Activated CD8-positive, alpha-beta T cell treated with anti-CD3 and anti-CD28 coated beads, Interleukin-2, amount 10 ng/mL, durations not matched to agents 7 days and 5 days (primary cell): ENCODE data around the gene INPP5F. TPM values are rescaled to one million over a fixed set of nuclear protein-coding genes. Genes with fewer than 3 reads are reported as not detected.

Experiments used
- ATAC-seq: fragments of 150-1000 bp; cut with Tn5 transposase; one replicate; pipeline ENCODE4 v1.10.0; 2021; ENCODE audit warnings: moderate library complexity
- CTCF ChIA-PET: fragments of 350-600 bp; sonication (Branson Sonifier 250); formaldehyde crosslinking; loops from one replicate; lab custom pipeline; 2021; ENCODE audit warnings: antibody characterized with exemption; lab: Charles Lee
- POLR2A ChIA-PET: fragments of 350-600 bp; sonication (Branson Sonifier 250); formaldehyde crosslinking; loops from one replicate; lab custom pipeline; 2021; ENCODE audit warnings: antibody characterized with exemption; lab: Charles Lee
- DNase-seq: peaks from one replicate; pipeline ENCODE4 v3.0.0-alpha.2; 2020
- H3K27ac Mint-ChIP-seq: one replicate; pipeline ENCODE4 v1.8.0; 2021; ENCODE audit warnings: mild to moderate bottlenecking, mixed read lengths
- H3K27me3 Mint-ChIP-seq: one replicate; pipeline ENCODE4 v1.8.0; 2021; ENCODE audit warnings: low read depth, mixed read lengths
- H3K36me3 Mint-ChIP-seq: one replicate; pipeline ENCODE4 v1.8.0; 2021; ENCODE audit warnings: low read depth, mixed read lengths
- H3K4me1 Mint-ChIP-seq: one replicate; pipeline ENCODE4 v1.8.0; 2021; ENCODE audit warnings: low read depth, mixed read lengths
- H3K4me3 Mint-ChIP-seq: one replicate; pipeline ENCODE4 v1.8.0; 2021; ENCODE audit warnings: mild to moderate bottlenecking, mixed read lengths
- H3K9me3 Mint-ChIP-seq: one replicate; pipeline ENCODE4 v1.8.0; 2022; ENCODE audit warnings: mixed read lengths; ENCODE audit not compliant: insufficient read depth
- total RNA-seq, 2 experiments: library from RNA; stranded (reverse); gene quantifications; one replicate each; pipeline ENCODE4 v1.2.3, GENCODE V29; 2021

Gene INPP5F
- total RNA-seq, 2 experiments from 2014 or later, result 15.9 to 17.6 TPM

DNA sequence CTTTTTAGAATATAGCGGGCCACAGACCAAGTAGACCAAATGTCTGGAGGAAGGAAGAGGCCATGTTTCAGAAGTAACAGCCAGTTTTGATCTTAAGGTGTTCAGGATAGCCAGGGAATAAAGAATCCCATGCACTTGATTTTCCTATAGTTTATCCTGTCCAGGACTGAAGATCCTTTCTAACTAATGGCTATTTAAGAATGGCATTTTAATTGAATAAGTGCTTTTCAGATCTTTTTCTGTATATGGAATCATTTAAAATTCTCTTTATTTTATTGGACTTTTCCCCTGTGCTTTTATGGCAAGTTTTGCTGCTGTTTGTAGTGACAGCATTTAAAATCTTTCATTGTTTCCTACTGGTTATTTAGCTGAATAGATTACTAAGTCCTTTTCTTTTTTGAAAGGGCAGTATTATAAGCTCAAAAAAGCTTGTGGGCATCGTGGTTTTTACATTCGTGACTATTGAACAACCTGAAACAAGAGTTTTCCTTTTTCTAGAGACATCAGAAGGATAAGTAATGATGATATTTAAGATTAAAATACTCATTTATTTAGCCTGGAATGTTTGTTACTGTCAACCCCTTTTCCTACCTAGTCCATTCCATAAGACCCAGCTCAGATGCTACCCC lies 2.4 kb downstream of the INPP5F start:
- peak overlapping the region; percentile 58 for H3K27ac Mint-ChIP-seq
- POLR2A ChIA-PET, result interaction anchor here (0.6 to 1.1 kb wide), 2 partner anchors 24 to 77 kb away, joined by 3 read pairs; partner anchors contain the start of gene BAG3
- peaks cover 7% of the 10 kb centered on the region for H3K36me3 Mint-ChIP-seq
- peaks cover 46% of the 10 kb centered on the region for H3K4me1 Mint-ChIP-seq
- no peaks in the 10 kb centered on the region for H3K9me3 Mint-ChIP-seq
- DNase-seq, result no peak
- ATAC-seq, result no peak
- H3K27me3 Mint-ChIP-seq, result no peaks in the 10 kb centered on the region
- H3K4me3 Mint-ChIP-seq, result peak overlapping the region; percentile 38
- CTCF ChIA-PET, result interaction anchor here (1.3 to 5.7 kb wide), 7 partner anchors 10 to 131 kb away, joined by 3 to 57 read pairs (median 6); no protein-coding TSS in a partner anchor

DNA sequence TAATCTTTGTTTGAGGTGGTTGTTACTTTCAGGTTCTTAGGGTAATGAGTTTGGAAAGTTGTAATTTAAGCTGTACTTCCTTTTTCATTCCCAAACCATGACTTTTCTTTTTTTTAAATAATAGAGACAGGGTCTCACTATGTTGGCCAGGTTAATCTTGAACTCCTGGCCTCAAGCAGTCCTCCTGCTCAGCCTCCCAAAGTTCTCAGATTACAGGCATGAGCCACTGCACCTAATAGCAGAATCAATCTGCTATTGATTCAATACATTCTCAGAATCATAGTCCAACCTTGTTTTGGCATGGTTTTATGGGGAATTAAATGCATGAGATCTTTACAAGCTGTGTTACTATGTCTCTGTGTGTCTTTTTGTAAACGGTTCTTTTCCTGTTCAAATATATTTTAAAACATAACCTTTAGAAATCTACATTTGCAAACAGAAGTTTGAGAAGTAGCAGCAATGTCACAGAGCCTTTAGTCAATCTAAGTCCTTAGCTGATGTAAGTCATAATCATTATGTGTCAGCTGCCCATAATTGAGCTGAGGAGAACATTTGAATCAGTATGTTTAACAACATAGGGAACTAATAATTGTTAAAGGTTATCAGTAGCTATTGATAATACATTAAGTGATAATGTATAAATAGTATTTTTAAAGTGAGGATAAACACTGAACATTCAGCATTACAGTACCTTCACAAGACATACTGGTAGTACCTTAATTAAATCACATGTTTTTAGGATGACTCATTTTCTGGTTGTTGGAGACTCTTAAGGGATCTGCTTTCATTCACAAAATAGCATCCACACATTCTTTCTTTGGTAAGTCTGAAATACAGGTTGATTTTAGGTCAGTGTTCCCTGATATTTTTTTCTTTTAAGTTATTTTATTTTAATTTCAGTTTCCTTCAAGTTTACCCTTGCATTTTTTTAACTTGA lies 8.8 kb downstream of the INPP5F start:
- no peak overlapping the region for H3K4me3 Mint-ChIP-seq
- H3K9me3 Mint-ChIP-seq, result no peaks in the 10 kb centered on the region
- H3K36me3 Mint-ChIP-seq, result peaks cover 7% of the 10 kb centered on the region
- no peak overlapping the region for H3K27ac Mint-ChIP-seq
- ChIA-PET CTCF (interaction anchor here (1.0 to 8.2 kb wide), 5 partner anchors 9 to 125 kb away, joined by 3 to 44 read pairs (median 5); partner anchors contain the start of gene INPP5F), POLR2A (interaction anchor here (1.9 kb wide), 1 partner anchor 9 kb away, joined by 8 read pairs; the partner anchor contains the start of gene INPP5F)
- no peak for DNase-seq
- H3K4me1 Mint-ChIP-seq, result peaks cover 26% of the 10 kb centered on the region
- ATAC-seq, result no peak
- no peaks in the 10 kb centered on the region for H3K27me3 Mint-ChIP-seq

DNA sequence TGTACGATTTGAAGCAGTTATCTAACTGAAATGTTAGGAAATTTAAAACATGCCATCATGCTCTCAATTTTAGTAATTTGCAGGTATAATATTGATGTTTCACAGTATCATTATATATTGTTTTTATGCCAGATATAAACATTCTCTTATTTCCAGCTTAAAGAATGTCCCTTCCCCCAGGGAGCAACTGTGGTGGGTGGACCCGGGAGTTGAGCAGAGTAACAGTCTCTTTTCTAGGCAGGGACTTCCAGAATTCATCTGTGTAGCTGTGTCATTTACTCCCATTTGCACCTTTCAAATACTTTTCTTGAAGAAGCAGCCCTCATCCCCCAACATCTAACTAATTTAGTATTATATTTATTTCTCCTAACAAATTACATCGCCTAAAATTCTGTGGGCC lies 9.6 kb downstream of the INPP5F start:
- ChIA-PET POLR2A (interaction anchor here (1.0 to 1.9 kb wide), 2 partner anchors 10 kb away, joined by 3 to 8 read pairs; partner anchors contain the start of gene INPP5F), CTCF (interaction anchor here (1.0 to 8.2 kb wide), 5 partner anchors 9 to 124 kb away, joined by 3 to 44 read pairs (median 5); partner anchors contain the start of gene INPP5F)
- no peaks in the 10 kb centered on the region for H3K27me3 Mint-ChIP-seq
- peaks cover 29% of the 10 kb centered on the region for H3K4me1 Mint-ChIP-seq
- no peak overlapping the region for H3K4me3 Mint-ChIP-seq
- no peak overlapping the region for H3K27ac Mint-ChIP-seq
- peaks cover 2% of the 10 kb centered on the region for H3K36me3 Mint-ChIP-seq
- DNase-seq (no peak), ATAC-seq (no peak)
- H3K9me3 Mint-ChIP-seq, result no peaks in the 10 kb centered on the region

DNA sequence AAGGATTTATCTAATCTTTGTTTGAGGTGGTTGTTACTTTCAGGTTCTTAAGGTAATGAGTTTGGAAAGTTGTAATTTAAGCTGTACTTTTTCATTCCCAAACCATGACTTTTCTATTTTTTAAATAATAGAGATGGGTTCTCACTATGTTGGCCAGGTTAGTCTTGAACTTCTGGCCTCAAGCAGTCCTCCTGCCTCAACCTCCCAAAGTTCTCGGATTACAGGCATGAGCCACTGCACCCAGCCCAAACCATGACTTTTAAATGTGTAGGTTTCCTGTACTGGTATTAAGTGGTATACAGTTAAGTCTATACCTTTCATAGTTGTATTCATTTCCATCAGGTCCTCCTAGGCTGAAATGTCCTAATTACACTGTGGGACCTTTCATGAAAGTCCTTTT lies 10.4 kb downstream of the INPP5F start:
- Mint-ChIP-seq H3K9me3 (no peaks in the 10 kb centered on the region), H3K27ac (no peak overlapping the region), H3K4me3 (no peak overlapping the region), H3K4me1 (peaks cover 29% of the 10 kb centered on the region), H3K36me3 (peaks cover 2% of the 10 kb centered on the region), H3K27me3 (no peaks in the 10 kb centered on the region)
- ATAC-seq (no peak), DNase-seq (no peak)
- CTCF ChIA-PET, result interaction anchor here (1.9 to 8.2 kb wide), 3 partner anchors 15 to 124 kb away, joined by 5 to 44 read pairs (median 28); no protein-coding TSS in a partner anchor
- POLR2A ChIA-PET, result interaction anchor here (0.9 to 1.0 kb wide), 2 partner anchors 10 to 136 kb away, joined by 3 read pairs; partner anchors contain the start of gene MCMBP

DNA sequence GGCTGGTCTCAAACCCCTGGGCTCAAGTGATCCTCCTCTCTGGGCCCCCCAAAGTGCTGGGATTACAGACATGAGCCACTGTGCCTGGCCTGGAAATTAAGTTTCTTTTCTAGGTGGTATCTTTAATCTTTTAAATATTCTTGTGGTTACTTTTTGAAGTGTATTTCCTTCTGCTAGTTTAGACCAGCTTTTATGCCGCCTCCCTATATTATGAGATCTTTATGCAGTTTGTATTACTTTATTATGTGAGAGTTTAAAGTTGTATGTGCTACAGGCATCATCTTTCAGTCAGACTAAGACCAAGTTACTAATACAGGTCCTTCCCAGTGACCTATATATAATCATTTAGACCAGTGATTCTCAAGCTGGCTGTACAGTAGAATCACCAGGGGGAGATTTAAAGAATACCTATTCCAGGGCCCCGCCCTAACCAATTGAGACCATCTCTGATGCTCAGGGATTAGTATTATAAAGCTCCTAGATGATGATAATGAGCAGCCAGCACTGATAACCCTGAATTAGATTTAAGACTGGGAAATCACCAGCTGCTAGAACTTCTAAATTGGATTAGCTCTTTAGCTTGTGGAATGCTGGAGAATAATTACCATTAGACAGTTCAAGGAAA lies 11.3 kb downstream of the INPP5F start:
- no peak overlapping the region for H3K4me3 Mint-ChIP-seq
- H3K36me3 Mint-ChIP-seq, result no peaks in the 10 kb centered on the region
- no peak for ATAC-seq
- H3K9me3 Mint-ChIP-seq, result no peaks in the 10 kb centered on the region
- no peak overlapping the region for H3K27ac Mint-ChIP-seq
- no peaks in the 10 kb centered on the region for H3K27me3 Mint-ChIP-seq
- H3K4me1 Mint-ChIP-seq, result peaks cover 29% of the 10 kb centered on the region
- ChIA-PET POLR2A (interaction anchor here (1.2 kb wide), 1 partner anchor 12 kb away, joined by 3 read pairs; no protein-coding TSS in a partner anchor), CTCF (interaction anchor here (0.7 to 8.2 kb wide), 6 partner anchors 8 to 122 kb away, joined by 3 to 44 read pairs (median 6); no protein-coding TSS in a partner anchor)
- DNase-seq, result no peak

DNA sequence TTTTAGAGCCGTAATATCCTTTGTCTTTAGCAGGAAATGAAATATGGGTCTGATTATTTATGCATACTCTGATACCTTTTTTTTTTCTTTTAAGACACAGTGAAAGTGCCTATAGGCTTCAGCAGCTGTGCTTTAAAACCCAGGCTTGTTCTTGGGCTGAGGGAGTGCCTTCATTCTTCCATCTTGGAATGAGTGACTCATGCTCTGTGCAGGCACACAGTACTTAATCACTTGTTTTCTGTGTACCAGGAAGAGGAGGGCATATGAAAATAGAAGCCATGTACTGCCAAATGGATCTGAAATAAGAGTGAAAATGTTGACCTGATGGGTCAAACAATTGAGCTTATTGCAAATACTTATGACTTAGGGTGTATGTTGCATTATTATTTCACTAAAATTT lies 12.0 kb downstream of the INPP5F start:
- DNase-seq (no peak), ATAC-seq (peak; percentile 51)
- Mint-ChIP-seq H3K9me3 (no peaks in the 10 kb centered on the region), H3K4me3 (no peak overlapping the region), H3K27me3 (no peaks in the 10 kb centered on the region), H3K27ac (peak overlapping the region; percentile 39), H3K4me1 (peaks cover 29% of the 10 kb centered on the region), H3K36me3 (no peaks in the 10 kb centered on the region)
- CTCF ChIA-PET, result interaction anchor here (0.7 to 8.2 kb wide), 6 partner anchors 9 to 122 kb away, joined by 3 to 44 read pairs (median 6); no protein-coding TSS in a partner anchor
- POLR2A ChIA-PET, result interaction anchor here (1.2 kb wide), 1 partner anchor 12 kb away, joined by 3 read pairs; no protein-coding TSS in a partner anchor

DNA sequence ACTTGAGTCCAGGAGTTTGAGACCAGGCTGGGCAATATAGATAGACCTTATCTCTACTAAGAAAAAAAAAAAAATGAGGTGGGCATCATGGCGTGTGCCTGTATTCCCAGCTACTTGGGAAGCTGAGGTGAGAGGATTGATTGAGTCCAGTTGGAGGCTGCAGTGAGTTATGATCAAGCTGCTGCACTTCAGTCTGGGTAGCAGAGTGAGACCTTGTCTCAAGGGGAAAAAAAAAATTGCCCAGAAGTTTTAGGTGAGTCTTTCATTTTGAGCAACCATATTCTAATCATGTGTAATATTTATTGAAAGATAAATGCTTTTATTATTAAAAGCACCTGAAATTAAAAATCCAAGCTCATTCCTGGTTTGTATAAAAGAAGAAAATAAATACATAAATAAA lies 13.1 kb downstream of the INPP5F start:
- no peak overlapping the region for H3K27ac Mint-ChIP-seq
- peaks cover 29% of the 10 kb centered on the region for H3K4me1 Mint-ChIP-seq
- ChIA-PET POLR2A (interaction anchor here (0.6 to 1.1 kb wide), 2 partner anchors 9 to 10 kb away, joined by 3 to 4 read pairs; no protein-coding TSS in a partner anchor), CTCF (interaction anchor here (5.5 to 8.2 kb wide), 2 partner anchors 12 to 52 kb away, joined by 28 to 44 read pairs; no protein-coding TSS in a partner anchor)
- ATAC-seq (no peak), DNase-seq (no peak)
- H3K36me3 Mint-ChIP-seq, result no peaks in the 10 kb centered on the region
- H3K4me3 Mint-ChIP-seq, result no peak overlapping the region
- H3K9me3 Mint-ChIP-seq, result no peaks in the 10 kb centered on the region
- H3K27me3 Mint-ChIP-seq, result no peaks in the 10 kb centered on the region

DNA sequence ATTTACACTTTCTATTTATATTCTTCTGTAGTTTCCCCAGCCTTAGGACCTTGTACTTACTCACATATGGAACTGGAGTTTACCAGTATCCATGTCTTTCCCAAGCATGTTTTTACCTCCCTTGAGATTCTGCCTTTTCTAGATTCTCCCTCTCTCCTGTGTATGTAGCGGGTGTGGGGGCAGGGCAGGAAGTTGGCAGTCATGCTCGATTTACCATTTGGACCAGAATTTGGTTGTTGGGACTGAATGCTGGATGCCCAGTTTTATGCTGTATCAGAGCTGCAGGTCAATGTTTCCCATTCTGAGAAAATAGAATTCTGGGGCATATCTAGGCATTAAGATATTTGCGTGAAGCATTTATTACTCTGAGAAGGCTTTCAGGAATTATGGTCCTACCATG lies 14.2 kb downstream of the INPP5F start:
- H3K4me1 Mint-ChIP-seq, result peaks cover 25% of the 10 kb centered on the region
- POLR2A ChIA-PET, result no interaction called here

DNA sequence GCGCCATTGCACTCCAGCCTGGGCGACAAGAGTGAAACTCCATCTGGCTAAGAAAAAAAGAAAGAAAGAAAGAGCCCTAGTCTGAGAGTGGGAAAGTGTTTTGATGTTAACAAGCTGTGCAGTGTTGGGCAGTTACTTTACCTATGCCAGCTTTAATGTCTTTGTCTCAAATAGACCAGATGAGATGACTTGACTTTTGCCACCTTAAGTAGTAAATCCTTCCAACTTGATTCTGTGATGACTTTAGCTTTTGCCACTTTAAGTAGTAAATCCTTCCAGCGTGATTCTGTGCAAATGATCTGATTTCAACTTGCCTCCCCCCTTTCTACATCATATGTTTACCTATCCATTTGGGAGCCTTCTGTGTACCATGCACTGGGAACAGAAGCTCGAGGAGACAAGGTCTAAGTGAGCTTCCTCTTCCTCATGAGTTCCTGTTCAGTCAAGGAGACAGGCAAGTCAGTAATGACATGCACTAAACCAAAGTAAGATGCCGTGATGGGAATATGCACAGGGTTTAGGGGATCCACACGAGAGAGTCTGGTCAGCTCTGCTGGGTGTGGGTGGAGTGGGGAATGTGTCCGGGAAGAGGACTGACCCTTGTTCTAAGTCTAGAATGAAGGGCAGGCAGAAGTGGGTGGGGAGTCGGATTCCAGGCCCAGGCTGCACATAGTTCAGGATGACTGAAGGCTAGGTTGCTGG lies 17.2 kb downstream of the INPP5F start:
- no peaks in the 10 kb centered on the region for H3K9me3 Mint-ChIP-seq
- ATAC-seq (no peak), DNase-seq (no peak)
- H3K4me3 Mint-ChIP-seq, result no peak overlapping the region
- H3K27ac Mint-ChIP-seq, result no peak overlapping the region
- no peaks in the 10 kb centered on the region for H3K36me3 Mint-ChIP-seq
- no peaks in the 10 kb centered on the region for H3K27me3 Mint-ChIP-seq
- CTCF ChIA-PET, result interaction anchor here (0.8 to 2.0 kb wide), 7 partner anchors 7 to 119 kb away, joined by 3 to 6 read pairs (median 3); no protein-coding TSS in a partner anchor
- POLR2A ChIA-PET, result no interaction called here
- H3K4me1 Mint-ChIP-seq, result peaks cover 6% of the 10 kb centered on the region

More for the DNA sequence above, 14.2 kb downstream of the INPP5F start:
- H3K9me3 Mint-ChIP-seq, result no peaks in the 10 kb centered on the region
- H3K27me3 Mint-ChIP-seq, result no peaks in the 10 kb centered on the region
- H3K36me3 Mint-ChIP-seq, result no peaks in the 10 kb centered on the region
- ATAC-seq (no peak), DNase-seq (no peak)
- CTCF ChIA-PET, result interaction anchor here (5.5 to 8.2 kb wide), 2 partner anchors 11 to 53 kb away, joined by 28 to 44 read pairs; no protein-coding TSS in a partner anchor
- H3K4me3 Mint-ChIP-seq, result no peak overlapping the region
- no peak overlapping the region for H3K27ac Mint-ChIP-seq

DNA sequence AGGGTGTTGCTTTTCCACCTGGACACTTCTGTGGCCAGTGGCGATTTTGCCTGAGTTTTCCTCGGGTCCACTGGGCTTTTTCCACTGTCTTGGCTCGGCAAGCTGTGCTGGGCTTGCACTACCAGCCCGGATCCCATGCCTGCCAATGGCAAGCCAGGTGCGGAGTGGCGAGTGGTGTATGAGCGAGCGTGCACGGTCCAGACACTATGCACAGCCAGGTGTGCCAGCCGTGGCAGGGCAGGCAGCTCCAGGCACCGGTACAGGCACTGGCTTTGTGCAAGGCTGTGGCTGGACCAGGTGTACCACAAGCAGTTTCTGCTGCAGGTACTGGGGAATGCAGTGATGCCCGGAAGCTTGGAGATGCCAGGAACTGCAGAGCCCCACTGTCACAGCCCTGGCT lies 22.1 kb downstream of the INPP5F start:
- ATAC-seq (no peak), DNase-seq (no peak)
- ChIA-PET POLR2A (interaction anchor here (0.6 kb wide), 2 partner anchors 9 to 148 kb away, joined by 3 to 4 read pairs; no protein-coding TSS in a partner anchor), CTCF (interaction anchor here (1.0 to 7.4 kb wide), 5 partner anchors 12 to 112 kb away, joined by 3 to 154 read pairs (median 6); no protein-coding TSS in a partner anchor)
- no peaks in the 10 kb centered on the region for H3K27me3 Mint-ChIP-seq
- no peak overlapping the region for H3K27ac Mint-ChIP-seq
- H3K9me3 Mint-ChIP-seq, result no peaks in the 10 kb centered on the region
- no peak overlapping the region for H3K4me3 Mint-ChIP-seq
- H3K4me1 Mint-ChIP-seq, result peaks cover 3% of the 10 kb centered on the region
- H3K36me3 Mint-ChIP-seq, result no peaks in the 10 kb centered on the region
